OCI-LY1 (cell line): ENCODE data around the gene PDZD2.
"Not testable (repeated sequence)": the region's sequence is repeated elsewhere in the genome, so short reads cannot be mapped to it uniquely, and the experiment has no call there.

Experiments used
- H2AFZ ChIP-seq: fragments of 200-600 bp; sonication (generic), shearing (Covaris generic); 2 replicates; pipeline ENCODE4 v1.6.0; 2014; ENCODE audit warnings: antibody characterized with exemption, mild to moderate bottlenecking, low read length
- H3F3A ChIP-seq: fragments of 200-600 bp; sonication (generic), shearing (Covaris generic); 2 replicates; pipeline ENCODE4 v1.6.0; 2014; ENCODE audit warnings: mild to moderate bottlenecking, antibody characterized with exemption, low read length, moderate library complexity; ENCODE audit not compliant: insufficient read depth
- H3K27ac ChIP-seq: fragments of 200-600 bp; sonication (generic); 2 replicates; pipeline ENCODE4 v1.5.1; 2014; ENCODE audit warnings: low read length, mixed run types, mild to moderate bottlenecking, low read depth; ENCODE audit not compliant: poor library complexity, severe bottlenecking
- H3K27me3 ChIP-seq: fragments of 200-600 bp; sonication (generic); 2 replicates; pipeline ENCODE4 v1.6.0; 2014; ENCODE audit warnings: antibody characterized with exemption, mild to moderate bottlenecking, low read length, moderate library complexity; ENCODE audit not compliant: insufficient read depth
- H3K36me3 ChIP-seq: fragments of 200-600 bp; sonication (generic); 2 replicates; pipeline ENCODE4 v1.6.1; 2014; ENCODE audit warnings: mild to moderate bottlenecking, antibody characterized with exemption, low read length, moderate library complexity, mixed read lengths; ENCODE audit not compliant: insufficient read depth
- H3K4me1 ChIP-seq: fragments of 200-600 bp; sonication (generic); 2 replicates; pipeline ENCODE4 v1.5.1; 2014; ENCODE audit warnings: mild to moderate bottlenecking, low read length, moderate library complexity; ENCODE audit not compliant: insufficient read depth, severe bottlenecking
- H3K4me2 ChIP-seq: fragments of 200-600 bp; sonication (generic), shearing (Covaris generic); 2 replicates; pipeline ENCODE4 v1.6.1; 2014; ENCODE audit warnings: low read length
- H3K4me3 ChIP-seq: fragments of 200-600 bp; sonication (generic); 2 replicates; pipeline ENCODE4 v1.5.1; 2014; ENCODE audit warnings: low read length, low read depth, mild to moderate bottlenecking, mixed read lengths; ENCODE audit not compliant: poor library complexity, severe bottlenecking
- H3K79me2 ChIP-seq: fragments of 200-600 bp; shearing (Covaris generic); 2 replicates; pipeline ENCODE4 v1.6.1; 2016; ENCODE audit warnings: mixed run types, low read length, mixed read lengths; ENCODE audit not compliant: insufficient read depth
- H3K9ac ChIP-seq: fragments of 200-600 bp; sonication (generic), shearing (Covaris generic); 2 replicates; pipeline ENCODE4 v1.6.1; 2014; ENCODE audit warnings: mild to moderate bottlenecking, low read length, mixed read lengths
- H3K9me2 ChIP-seq: fragments of 200-600 bp; sonication (generic), shearing (Covaris generic); 2 replicates; pipeline ENCODE4 v1.6.1; 2014; ENCODE audit warnings: low read depth, mild to moderate bottlenecking, low read length, mixed read lengths
- H3K9me3 ChIP-seq: fragments of 200-600 bp; shearing (Covaris generic); 2 replicates; pipeline ENCODE4 v1.6.1; 2014; ENCODE audit warnings: low read length, mixed read lengths
- H4K20me1 ChIP-seq: fragments of 200-600 bp; sonication (generic), shearing (Covaris generic); 2 replicates; pipeline ENCODE4 v1.6.0; 2016; ENCODE audit warnings: mild to moderate bottlenecking, low read length; ENCODE audit not compliant: insufficient read depth
- EZH2 ChIP-seq: fragments of 200-600 bp; sonication (generic), shearing (Covaris generic); IDR thresholded peaks from 2 replicates; pipeline ENCODE4 v1.8.0; 2017; ENCODE audit warnings: borderline replicate concordance, mixed run types, mild to moderate bottlenecking, antibody characterized with exemption, low read length, moderate library complexity, mixed read lengths
- TF ChIP-seq, protein P1 (sequence below): fragments of 200-600 bp; sonication (generic), shearing (Covaris generic); IDR thresholded peaks from 2 replicates; pipeline ENCODE4 v1.5.1; 2017; ENCODE audit warnings: mild to moderate bottlenecking, antibody characterized with exemption, low read length, moderate library complexity, mixed read lengths

Gene PDZD2

DNA sequence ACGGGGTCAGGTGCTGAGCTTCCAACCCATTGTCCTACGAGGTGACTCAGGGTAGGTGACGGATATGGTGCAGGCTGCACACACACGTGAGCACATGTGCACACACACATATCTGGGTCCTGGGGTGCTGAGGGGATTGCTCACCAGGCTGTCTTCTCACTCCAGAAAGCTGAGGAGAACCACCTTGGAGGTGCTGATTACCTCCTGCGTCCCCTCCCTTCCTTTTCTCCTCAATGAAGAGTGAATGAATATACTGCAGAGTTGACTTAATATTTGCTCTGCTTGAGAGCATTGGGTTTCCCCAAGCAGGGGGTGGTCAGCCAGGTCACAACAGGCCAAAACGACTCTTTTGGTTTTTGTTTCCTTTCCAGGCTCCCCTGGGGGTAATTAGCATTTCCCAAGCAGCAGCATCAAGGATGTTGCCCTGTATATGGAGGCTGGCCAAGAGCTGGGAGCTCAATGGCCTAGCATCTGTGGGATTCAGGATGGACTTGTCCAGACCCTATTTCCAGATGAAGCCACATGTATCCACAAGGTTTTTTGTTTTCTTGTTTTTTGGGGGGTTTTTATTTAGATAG, 49.7 kb downstream of the PDZD2 start:
- no peak for TF ChIP-seq EZH2
- TF ChIP-seq, protein P1, sequence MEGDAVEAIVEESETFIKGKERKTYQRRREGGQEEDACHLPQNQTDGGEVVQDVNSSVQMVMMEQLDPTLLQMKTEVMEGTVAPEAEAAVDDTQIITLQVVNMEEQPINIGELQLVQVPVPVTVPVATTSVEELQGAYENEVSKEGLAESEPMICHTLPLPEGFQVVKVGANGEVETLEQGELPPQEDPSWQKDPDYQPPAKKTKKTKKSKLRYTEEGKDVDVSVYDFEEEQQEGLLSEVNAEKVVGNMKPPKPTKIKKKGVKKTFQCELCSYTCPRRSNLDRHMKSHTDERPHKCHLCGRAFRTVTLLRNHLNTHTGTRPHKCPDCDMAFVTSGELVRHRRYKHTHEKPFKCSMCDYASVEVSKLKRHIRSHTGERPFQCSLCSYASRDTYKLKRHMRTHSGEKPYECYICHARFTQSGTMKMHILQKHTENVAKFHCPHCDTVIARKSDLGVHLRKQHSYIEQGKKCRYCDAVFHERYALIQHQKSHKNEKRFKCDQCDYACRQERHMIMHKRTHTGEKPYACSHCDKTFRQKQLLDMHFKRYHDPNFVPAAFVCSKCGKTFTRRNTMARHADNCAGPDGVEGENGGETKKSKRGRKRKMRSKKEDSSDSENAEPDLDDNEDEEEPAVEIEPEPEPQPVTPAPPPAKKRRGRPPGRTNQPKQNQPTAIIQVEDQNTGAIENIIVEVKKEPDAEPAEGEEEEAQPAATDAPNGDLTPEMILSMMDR = no peak
- H3K27me3 ChIP-seq = no peaks in the 10 kb centered on the region
- H3K4me2 ChIP-seq = no peak overlapping the region
- H3K79me2 ChIP-seq = no peaks in the 10 kb centered on the region
- no peaks in the 10 kb centered on the region for H3F3A ChIP-seq
- no peaks in the 10 kb centered on the region for H4K20me1 ChIP-seq
- no peak overlapping the region for H3K9ac ChIP-seq
- no peaks in the 10 kb centered on the region for H3K36me3 ChIP-seq
- no peak overlapping the region for H3K4me3 ChIP-seq
- H2AFZ ChIP-seq = no peak overlapping the region
- no peaks in the 10 kb centered on the region for H3K9me3 ChIP-seq
- H3K4me1 ChIP-seq = no peaks in the 10 kb centered on the region
- no peak overlapping the region for H3K27ac ChIP-seq
- H3K9me2 ChIP-seq = no peaks in the 10 kb centered on the region

DNA sequence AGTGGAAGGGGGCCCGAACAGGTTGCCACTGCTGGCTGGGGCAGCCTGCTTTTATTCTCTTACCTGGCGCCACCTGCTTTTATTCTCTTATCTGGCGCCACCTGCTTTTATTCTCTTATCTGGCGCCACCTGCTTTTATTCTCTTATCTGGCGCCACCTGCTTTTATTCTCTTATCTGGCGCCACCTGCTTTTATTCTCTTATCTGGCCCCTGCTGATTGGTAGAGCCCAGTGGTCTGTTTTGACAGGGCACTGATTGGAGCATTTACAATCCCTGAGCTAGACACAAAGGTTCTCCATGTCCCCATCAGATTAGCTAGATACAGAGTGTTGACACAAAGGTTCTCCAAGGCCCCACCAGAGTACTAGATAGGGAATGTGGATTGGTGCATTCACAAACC, 52.5 kb downstream of the PDZD2 start:
- not testable (repeated sequence) for H3K9me2 ChIP-seq, H3K9ac ChIP-seq, H3K9me3 ChIP-seq

GRCh38 chr5:31692561-31693221, 53.8 kb downstream of the PDZD2 start:
- Histone ChIP-seq H3K9me3 (no peaks in the 10 kb centered on the region), H3K4me3 (no peak overlapping the region), H3K79me2 (no peaks in the 10 kb centered on the region), H3K36me3 (no peaks in the 10 kb centered on the region), H3K9me2 (no peaks in the 10 kb centered on the region), H3K27me3 (no peaks in the 10 kb centered on the region), H3K9ac (no peak overlapping the region), H3K4me1 (no peaks in the 10 kb centered on the region), H3K4me2 (no peak overlapping the region), H3F3A (no peaks in the 10 kb centered on the region), H2AFZ (no peak overlapping the region), H3K27ac (no peak overlapping the region), H4K20me1 (no peaks in the 10 kb centered on the region)
- no peak for TF ChIP-seq EZH2
- TF ChIP-seq, protein P1 = no peak

More for the DNA sequence above, 52.5 kb downstream of the PDZD2 start:
- H3F3A ChIP-seq, H3K27me3 ChIP-seq, H2AFZ ChIP-seq, H3K4me3 ChIP-seq, H3K79me2 ChIP-seq, H4K20me1 ChIP-seq, H3K4me1 ChIP-seq, H3K36me3 ChIP-seq, H3K4me2 ChIP-seq, H3K27ac ChIP-seq: not testable (repeated sequence)

DNA sequence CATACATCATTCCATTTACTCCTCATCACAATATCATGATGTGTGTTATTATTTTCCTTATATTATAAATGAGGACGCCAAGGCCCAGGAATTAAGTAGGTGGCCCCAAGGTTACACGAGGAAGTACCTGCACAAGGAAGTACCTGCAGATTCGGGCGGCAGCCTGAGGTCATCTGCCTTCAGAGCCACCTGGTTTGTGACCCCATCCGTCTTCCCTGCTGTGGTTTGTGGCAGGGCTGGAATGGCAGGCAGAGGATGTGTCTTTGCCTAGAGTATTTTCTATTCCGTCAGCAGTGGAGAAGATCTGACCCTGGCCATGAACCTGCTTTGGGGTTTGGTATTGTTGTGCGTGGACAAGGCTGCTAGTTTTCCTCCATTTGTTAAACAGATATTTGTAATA, 59.7 kb downstream of the PDZD2 start:
- no peak for TF ChIP-seq EZH2
- TF ChIP-seq, protein P1 = no peak
- H4K20me1 ChIP-seq = no peaks in the 10 kb centered on the region
- no peak overlapping the region for H3K27ac ChIP-seq
- no peak overlapping the region for H3K4me2 ChIP-seq
- H3K9me2 ChIP-seq = no peaks in the 10 kb centered on the region
- H3K4me1 ChIP-seq = no peaks in the 10 kb centered on the region
- H3F3A ChIP-seq = no peaks in the 10 kb centered on the region
- H2AFZ ChIP-seq = no peak overlapping the region
- no peaks in the 10 kb centered on the region for H3K9me3 ChIP-seq
- H3K9ac ChIP-seq = no peak overlapping the region
- no peak overlapping the region for H3K4me3 ChIP-seq
- H3K79me2 ChIP-seq = no peaks in the 10 kb centered on the region
- no peaks in the 10 kb centered on the region for H3K36me3 ChIP-seq
- H3K27me3 ChIP-seq = 0 out of 2 replicates have a peak, but pooled peaks cover 3% of the 10 kb centered on the region
